H1 (cell line): ENCODE data around the gene SAXO1.

Source experiments
- CREB1 ChIP-seq: IDR thresholded peaks from 2 replicates; pipeline ENCODE4 v1.6.1; 2012; ENCODE audit warnings: inconsistent platforms
- POLR2AphosphoS5 ChIP-seq: IDR thresholded peaks from 2 replicates; pipeline ENCODE4 v1.6.1; 2011; ENCODE audit warnings: low read depth, low read length
- RXRA ChIP-seq: IDR thresholded peaks from 2 replicates; pipeline ENCODE4 v1.6.1; 2011; ENCODE audit warnings: low read depth, mild to moderate bottlenecking, low read length, moderate library complexity; ENCODE audit not compliant: insufficient read depth
- SIRT6 ChIP-seq: IDR thresholded peaks from one replicate; pipeline ENCODE4 v1.7.1; 2012; ENCODE audit warnings: low read length, inconsistent platforms
- ZNF274 ChIP-seq: IDR thresholded peaks from 2 replicates; pipeline ENCODE4 v1.7.0; 2012; ENCODE audit warnings: low read length, borderline replicate concordance; ENCODE audit errors: extremely low read depth
- TF ChIP-seq, protein P1 (sequence below), 3 experiments: IDR thresholded peaks; 1 replicate in 2 of 3; 2 replicates in 1 of 3; pipeline versions ENCODE4 v1.5.1 to v1.6.1; 2011; ENCODE audit warnings: low read length in 3 of 3, mild to moderate bottlenecking in 3 of 3, inconsistent platforms in 2 of 3, low read depth in 1 of 3, moderate library complexity in 1 of 3; ENCODE audit not compliant: insufficient read depth in 1 of 3; ENCODE audit errors: control extremely low read depth in 1 of 3

GRCh38 chr9:18891946-18892670, 140.9 kb downstream of the SAXO1 start:
- TF ChIP-seq POLR2AphosphoS5 (no peak), RXRA (no peak), CREB1 (no peak), SIRT6 (no peak), ZNF274 (no peak)
- TF ChIP-seq, protein P1, sequence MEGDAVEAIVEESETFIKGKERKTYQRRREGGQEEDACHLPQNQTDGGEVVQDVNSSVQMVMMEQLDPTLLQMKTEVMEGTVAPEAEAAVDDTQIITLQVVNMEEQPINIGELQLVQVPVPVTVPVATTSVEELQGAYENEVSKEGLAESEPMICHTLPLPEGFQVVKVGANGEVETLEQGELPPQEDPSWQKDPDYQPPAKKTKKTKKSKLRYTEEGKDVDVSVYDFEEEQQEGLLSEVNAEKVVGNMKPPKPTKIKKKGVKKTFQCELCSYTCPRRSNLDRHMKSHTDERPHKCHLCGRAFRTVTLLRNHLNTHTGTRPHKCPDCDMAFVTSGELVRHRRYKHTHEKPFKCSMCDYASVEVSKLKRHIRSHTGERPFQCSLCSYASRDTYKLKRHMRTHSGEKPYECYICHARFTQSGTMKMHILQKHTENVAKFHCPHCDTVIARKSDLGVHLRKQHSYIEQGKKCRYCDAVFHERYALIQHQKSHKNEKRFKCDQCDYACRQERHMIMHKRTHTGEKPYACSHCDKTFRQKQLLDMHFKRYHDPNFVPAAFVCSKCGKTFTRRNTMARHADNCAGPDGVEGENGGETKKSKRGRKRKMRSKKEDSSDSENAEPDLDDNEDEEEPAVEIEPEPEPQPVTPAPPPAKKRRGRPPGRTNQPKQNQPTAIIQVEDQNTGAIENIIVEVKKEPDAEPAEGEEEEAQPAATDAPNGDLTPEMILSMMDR (IDR thresholded peaks at IDR 0.05; ENCODE audit: control extremely low read depth in 1 of 3, insufficient read depth in 1 of 3, low read depth in 1 of 3, low read length in 3 of 3), result no peak
